CD4-positive, alpha-beta memory T cell (primary cell): Measurements from ENCODE around the gene NID2. TPM values are rescaled to one million over a fixed set of nuclear protein-coding genes. Genes with fewer than 3 reads are reported as not detected.

ENCODE experiments used
- CTCF ChIA-PET: fragments of 350-600 bp; sonication (Branson Sonifier 250); formaldehyde crosslinking; loops from one replicate; lab custom pipeline; 2021; ENCODE audit warnings: inconsistent platforms; ENCODE audit not compliant: partially characterized antibody; lab: Charles Lee
- POLR2A ChIA-PET: fragments of 350-600 bp; sonication (Branson Sonifier 250); formaldehyde crosslinking; loops from one replicate; lab custom pipeline; 2021; ENCODE audit not compliant: partially characterized antibody; lab: Charles Lee
- DNase-seq, 5 donors: peaks; one replicate each; pipeline versions ENCODE4 v3.0.0 to v3.0.0-alpha.2; 2020 to 2022; ENCODE audit warnings: mixed read lengths in 1 of 5
- H3K27ac ChIP-seq: one replicate; pipeline ENCODE4 v1.7.0; 2013; ENCODE audit warnings: low read depth, low read length
- H3K27me3 ChIP-seq: 2 replicates; pipeline ENCODE4 v1.7.0; 2013; ENCODE audit warnings: mild to moderate bottlenecking, low read length, moderate library complexity; ENCODE audit not compliant: insufficient read depth
- H3K36me3 ChIP-seq: 2 replicates; pipeline ENCODE4 v1.7.0; 2013; ENCODE audit warnings: mild to moderate bottlenecking, low read length, moderate library complexity; ENCODE audit not compliant: insufficient read depth
- H3K4me1 ChIP-seq: 2 replicates; pipeline ENCODE4 v1.7.0; 2013; ENCODE audit warnings: mild to moderate bottlenecking, low read length, moderate library complexity; ENCODE audit not compliant: insufficient read depth
- H3K4me3 ChIP-seq, 2 donors: one replicate each; pipeline ENCODE4 v1.7.0; 2013; ENCODE audit warnings: low read length in 2 of 2, mild to moderate bottlenecking in 1 of 2
- H3K9me3 ChIP-seq, 2 donors: one replicate each; pipeline ENCODE4 v1.7.0; 2013; ENCODE audit warnings: low read length in 2 of 2, control low read depth in 1 of 2; ENCODE audit not compliant: control insufficient read depth in 1 of 2
- H3K27ac Mint-ChIP-seq, 7 donors: one replicate each; pipeline ENCODE4 v1.8.0; 2020 to 2021; ENCODE audit warnings: mixed read lengths in 7 of 7, mild to moderate bottlenecking in 6 of 7, inconsistent platforms in 3 of 7, moderate library complexity in 3 of 7
- H3K27me3 Mint-ChIP-seq, 2 donors: one replicate each; pipeline ENCODE4 v1.8.0; 2020 to 2021; ENCODE audit warnings: mixed read lengths in 2 of 2
- H3K36me3 Mint-ChIP-seq, 2 donors: one replicate each; pipeline ENCODE4 v1.8.0; 2020 to 2021; ENCODE audit warnings: mixed read lengths in 2 of 2, inconsistent platforms in 1 of 2, mild to moderate bottlenecking in 1 of 2
- H3K4me1 Mint-ChIP-seq, 4 donors: one replicate each; pipeline ENCODE4 v1.8.0; 2020 to 2021; ENCODE audit warnings: mixed read lengths in 4 of 4, mild to moderate bottlenecking in 1 of 4
- H3K4me3 Mint-ChIP-seq, 8 donors: one replicate each; pipeline ENCODE4 v1.8.0; 2020 to 2021; ENCODE audit warnings: mixed read lengths in 8 of 8, mild to moderate bottlenecking in 7 of 8, moderate library complexity in 6 of 8, inconsistent platforms in 3 of 8
- H3K9me3 Mint-ChIP-seq, 8 donors: one replicate each; pipeline ENCODE4 v1.8.0; 2020 to 2021; ENCODE audit warnings: mixed read lengths in 8 of 8, mild to moderate bottlenecking in 5 of 8, inconsistent platforms in 3 of 8, moderate library complexity in 1 of 8
- intact Hi-C: fragments of 100-400 bp; cut with micrococcal nuclease; formaldehyde crosslinking; loops from one replicate; pipeline ENCODE4 v1.15.1; 2023
- polyA plus RNA-seq, 2 donors: library from polyadenylated mRNA; unstranded; fragments of 300-500 nt; fragmentation: Illumina TruSeq; gene quantifications; one replicate each; pipeline ENCODE4 v1.2.3, GENCODE V29; 2021
- total RNA-seq, 2 experiments: library from RNA; stranded (reverse); gene quantifications; one replicate each; pipeline ENCODE4 v1.2.3, GENCODE V29; 2021

NID2 gene
- total and polyA plus RNA-seq, 4 experiments from 2014 or later, result 0.34 to 0.37 TPM; not detected in 2

- Histone ChIP-seq H3K27ac (no peak overlapping the region), H3K27me3 (no peaks in the 10 kb centered on the region), H3K9me3 (no peaks in the 10 kb centered on the region), H3K4me3 (no peak overlapping the region), H3K4me1 (peaks cover under 1% of the 10 kb centered on the region), H3K36me3 (no peaks in the 10 kb centered on the region)
- intact Hi-C loops, result no loop called here
- POLR2A ChIA-PET, result no interaction called here
- Mint-ChIP-seq H3K27me3 (peaks cover 5 to 14% of the 10 kb centered on the region in 2 donors), H3K27ac (peak overlapping the region in 1 of 7 donors; percentile 62), H3K4me3 (no peak overlapping the region), H3K36me3 (no peaks in the 10 kb centered on the region), H3K9me3 (peaks cover 0 to 5% (median 0%) of the 10 kb centered on the region in 8 donors), H3K4me1 (peaks cover 0 to 7% (median under 1%) of the 10 kb centered on the region in 4 donors)
- DNase-seq, result no peak
- CTCF ChIA-PET, result no interaction called here
These were observed 9.9 kb upstream of the NID2 start for GRCh38 chr14:52078721-52079120.

GRCh38 chr14:52078095-52078531 lies 9.3 kb upstream of the NID2 start:
- ChIA-PET POLR2A (no interaction called here), CTCF (no interaction called here)
- Histone ChIP-seq H3K9me3 (no peaks in the 10 kb centered on the region), H3K27ac (no peak overlapping the region), H3K27me3 (no peaks in the 10 kb centered on the region), H3K4me3 (no peak overlapping the region), H3K36me3 (no peaks in the 10 kb centered on the region), H3K4me1 (peaks cover 6% of the 10 kb centered on the region)
- H3K27me3 Mint-ChIP-seq, result peaks cover 5 to 14% of the 10 kb centered on the region in 2 donors
- no peak for DNase-seq
- H3K4me3 Mint-ChIP-seq, result no peak overlapping the region
- no peaks in the 10 kb centered on the region for H3K36me3 Mint-ChIP-seq
- intact Hi-C loops, result no loop called here
- H3K4me1 Mint-ChIP-seq, result peaks cover 4 to 11% (median 5%) of the 10 kb centered on the region in 4 donors
- no peak overlapping the region for H3K27ac Mint-ChIP-seq
- H3K9me3 Mint-ChIP-seq, result peaks cover 0 to 5% (median 0%) of the 10 kb centered on the region in 8 donors

- CTCF ChIA-PET, result no interaction called here
These were observed 8.6 kb upstream of the NID2 start for GRCh38 chr14:52077256-52077979.

GRCh38 chr14:52076334-52076733 lies 7.5 kb upstream of the NID2 start:
- Mint-ChIP-seq H3K27ac (no peak overlapping the region), H3K4me1 (peaks cover 7 to 18% (median 11%) of the 10 kb centered on the region in 4 donors), H3K27me3 (peaks cover 11 to 21% of the 10 kb centered on the region in 2 donors), H3K36me3 (no peaks in the 10 kb centered on the region), H3K9me3 (peaks cover 0 to 5% (median 0%) of the 10 kb centered on the region in 8 donors), H3K4me3 (no peak overlapping the region)
- POLR2A ChIA-PET, result no interaction called here
- Histone ChIP-seq H3K27ac (no peak overlapping the region), H3K9me3 (no peaks in the 10 kb centered on the region), H3K4me3 (no peak overlapping the region), H3K27me3 (no peaks in the 10 kb centered on the region), H3K36me3 (no peaks in the 10 kb centered on the region), H3K4me1 (peaks cover 14% of the 10 kb centered on the region)
- intact Hi-C loops, result no loop called here
- no peak for DNase-seq
- CTCF ChIA-PET, result no interaction called here

More at GRCh38 chr14:52077256-52077979, 8.6 kb upstream of the NID2 start:
- Mint-ChIP-seq H3K9me3 (peaks cover 0 to 5% (median 0%) of the 10 kb centered on the region in 8 donors), H3K4me1 (peaks cover 6 to 14% (median 9%) of the 10 kb centered on the region in 4 donors), H3K4me3 (no peak overlapping the region), H3K27ac (no peak overlapping the region), H3K27me3 (peaks cover 4 to 15% of the 10 kb centered on the region in 2 donors), H3K36me3 (no peaks in the 10 kb centered on the region)
- Histone ChIP-seq H3K9me3 (no peaks in the 10 kb centered on the region), H3K4me3 (no peak overlapping the region), H3K27me3 (no peaks in the 10 kb centered on the region), H3K27ac (no peak overlapping the region), H3K36me3 (no peaks in the 10 kb centered on the region), H3K4me1 (peaks cover 13% of the 10 kb centered on the region)
- intact Hi-C loops, result no loop called here
- no peak for DNase-seq
- POLR2A ChIA-PET, result no interaction called here

- peaks cover 14% of the 10 kb centered on the region for H3K4me1 ChIP-seq
- no peaks in the 10 kb centered on the region for H3K9me3 ChIP-seq
- DNase-seq, result no peak
- Mint-ChIP-seq H3K27ac (no peak overlapping the region), H3K4me3 (peak overlapping the region in 1 of 8 donors; percentile 20), H3K36me3 (no peaks in the 10 kb centered on the region), H3K27me3 (peaks cover 16 to 21% of the 10 kb centered on the region in 2 donors), H3K4me1 (peaks cover 7 to 18% (median 13%) of the 10 kb centered on the region in 4 donors), H3K9me3 (peaks cover 0 to 5% (median 0%) of the 10 kb centered on the region in 8 donors)
- H3K4me3 ChIP-seq, result no peak overlapping the region
- ChIA-PET CTCF (no interaction called here), POLR2A (no interaction called here)
- H3K27me3 ChIP-seq, result no peaks in the 10 kb centered on the region
- intact Hi-C loops, result no loop called here
- H3K27ac ChIP-seq, result no peak overlapping the region
- no peaks in the 10 kb centered on the region for H3K36me3 ChIP-seq
These were observed 6.5 kb upstream of the NID2 start for GRCh38 chr14:52075371-52075770.

GRCh38 chr14:52073251-52073650 lies 4.4 kb upstream of the NID2 start:
- CTCF ChIA-PET, result no interaction called here

GRCh38 chr14:52072266-52072780 lies 3.5 kb upstream of the NID2 start:
- Histone ChIP-seq H3K27me3 (peaks cover 23% of the 10 kb centered on the region), H3K4me1 (peaks cover 39% of the 10 kb centered on the region), H3K36me3 (no peaks in the 10 kb centered on the region), H3K4me3 (no peak overlapping the region), H3K9me3 (no peaks in the 10 kb centered on the region), H3K27ac (no peak overlapping the region)
- ChIA-PET CTCF (interaction anchor here (0.9 kb wide), 1 partner anchor 293 kb away, joined by 3 read pairs; no protein-coding TSS in a partner anchor), POLR2A (no interaction called here)
- intact Hi-C loops, result no loop called here
- Mint-ChIP-seq H3K4me3 (no peak overlapping the region), H3K36me3 (no peaks in the 10 kb centered on the region), H3K4me1 (peaks cover 11 to 41% (median 24%) of the 10 kb centered on the region in 4 donors), H3K27me3 (peaks cover 27 to 30% of the 10 kb centered on the region in 2 donors), H3K27ac (peak overlapping the region in 1 of 7 donors; percentile 27), H3K9me3 (peaks cover 0 to 5% (median 0%) of the 10 kb centered on the region in 8 donors)
- no peak for DNase-seq

More at GRCh38 chr14:52073251-52073650, 4.4 kb upstream of the NID2 start:
- no peak overlapping the region for H3K27ac Mint-ChIP-seq
- H3K4me3 ChIP-seq, result no peak overlapping the region
- no peaks in the 10 kb centered on the region for H3K36me3 ChIP-seq
- peak overlapping the region in 1 of 8 donors; percentile 23 for H3K4me3 Mint-ChIP-seq
- H3K27me3 Mint-ChIP-seq, result peaks cover 22 to 23% of the 10 kb centered on the region in 2 donors
- POLR2A ChIA-PET, result no interaction called here
- intact Hi-C loops, result no loop called here
- H3K36me3 Mint-ChIP-seq, result no peaks in the 10 kb centered on the region
- DNase-seq, result peak in 1 of 5 donors; percentile 3
- peaks cover 7 to 31% (median 19%) of the 10 kb centered on the region in 4 donors for H3K4me1 Mint-ChIP-seq
- peaks cover 14% of the 10 kb centered on the region for H3K27me3 ChIP-seq
- H3K4me1 ChIP-seq, result peaks cover 30% of the 10 kb centered on the region
- H3K9me3 ChIP-seq, result no peaks in the 10 kb centered on the region
- H3K27ac ChIP-seq, result no peak overlapping the region
- peaks cover 0 to 5% (median 0%) of the 10 kb centered on the region in 8 donors for H3K9me3 Mint-ChIP-seq
